ENCODE measurements around the gene AQP12B. TPM values are rescaled to one million over a fixed set of nuclear protein-coding genes. Genes with fewer than 3 reads are reported as not detected.

Gene AQP12B
- polyA plus RNA-seq, 1 donor (not counting 4 experiments of a cell fraction or from before 2014, with no cell fraction given) = not detected

DNA sequence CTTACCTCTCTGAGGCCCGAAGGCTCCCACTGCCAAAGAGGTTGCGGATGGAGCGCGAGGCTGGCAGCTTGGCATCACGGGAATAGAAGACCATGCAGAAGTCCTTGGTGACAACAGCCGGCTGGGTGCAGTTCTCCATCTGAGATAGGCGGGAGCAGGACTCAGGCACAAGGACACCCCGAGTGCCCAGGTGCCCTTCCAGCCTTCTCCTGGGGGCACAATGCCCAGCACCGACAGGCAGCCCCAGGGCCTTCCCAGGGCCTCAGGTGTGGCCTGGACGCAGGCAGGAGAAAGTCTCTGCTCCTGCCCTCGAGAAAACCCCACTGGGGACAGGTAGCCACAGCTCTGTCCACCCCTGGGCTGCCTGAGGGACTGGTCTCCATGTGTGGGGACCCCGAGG, 42.6 kb upstream of the AQP12B start:
- no peaks in the 10 kb centered on the region for H3K9me3 ChIP-seq (ENCODE audit: control insufficient read depth, low read depth, low read length)
- H3K4me2 ChIP-seq (ENCODE audit: control insufficient read depth, extremely low read depth, insufficient read depth, low read depth, low read length) = no peak overlapping the region
- no peak overlapping the region for H2AFZ ChIP-seq (ENCODE audit: control insufficient read depth, low read length)
- H3K4me1 ChIP-seq (ENCODE audit: control insufficient read depth, extremely low read depth, insufficient read depth, low read length) = no peaks in the 10 kb centered on the region
- TF ChIP-seq CTCF (optimal IDR thresholded peaks at IDR 0.05 in 1 of 3, IDR thresholded peaks at IDR 0.05 in 1 of 3, conservative IDR thresholded peaks at IDR 0.05 in 1 of 3; ENCODE audit: extremely low read depth in 1 of 3, insufficient read depth in 2 of 3, low read length in 3 of 3) = no peak
- no peak for TF ChIP-seq EZH2 (IDR thresholded peaks at IDR 0.05; ENCODE audit: low read length)
- no peak for FAIRE-seq
- no peak overlapping the region for H3K9ac ChIP-seq (ENCODE audit: control insufficient read depth, extremely low read depth, insufficient read depth, low read length)
- no peaks in the 10 kb centered on the region for H3K9me1 ChIP-seq (ENCODE audit: control insufficient read depth, extremely low read depth, insufficient read depth, low read length)
- no peak overlapping the region for H3K4me3 ChIP-seq (ENCODE audit: control insufficient read depth in 2 of 3, extremely low read depth in 1 of 3, insufficient read depth in 2 of 3, low read depth in 1 of 3, low read length in 3 of 3)
- H4K20me1 ChIP-seq (ENCODE audit: control insufficient read depth, extremely low read depth, insufficient read depth, low read length) = no peaks in the 10 kb centered on the region
- no peak for DNase-seq (ENCODE audit: low read depth, low spot score)
- H3K79me2 ChIP-seq (ENCODE audit: control insufficient read depth, insufficient read depth, low read length) = no peaks in the 10 kb centered on the region
- dilution Hi-C loops (cut with MboI; ENCODE audit: extremely low pct_ligation_motif_present, low sequenced_read_pairs) = no loop called here
- peaks cover 10% of the 10 kb centered on the region for H3K27me3 ChIP-seq (ENCODE audit: control insufficient read depth, extremely low read depth, insufficient read depth, low read length)
- no peak overlapping the region for H3K27ac ChIP-seq (ENCODE audit: control insufficient read depth, insufficient read depth, low read length)
- H3K36me3 ChIP-seq (ENCODE audit: control insufficient read depth in 2 of 2, extremely low read depth in 1 of 2, insufficient read depth in 2 of 2, low read length in 2 of 2) = no peaks in the 10 kb centered on the region

DNA sequence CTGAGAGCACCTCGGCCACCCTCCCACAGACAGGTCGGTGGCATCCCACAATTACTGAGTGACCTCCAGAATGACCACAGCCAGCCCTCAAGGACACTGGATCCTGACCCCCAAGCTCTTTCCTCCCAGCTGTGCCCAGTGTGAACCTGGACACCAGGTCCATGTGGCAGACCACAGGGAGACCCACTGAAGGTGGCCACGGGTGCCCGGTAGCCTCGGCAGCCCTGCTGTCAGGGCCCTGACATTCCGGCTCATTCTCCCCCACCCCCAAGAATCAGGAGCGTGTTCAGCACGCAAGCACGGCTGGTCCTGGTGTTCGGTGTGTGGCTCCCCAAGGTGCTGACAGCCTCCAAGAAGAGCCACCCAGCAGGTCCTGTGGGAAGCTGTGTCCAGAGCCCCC, 41.7 kb upstream of the AQP12B start:
- no peak for DNase-seq (ENCODE audit: low read depth, low spot score)
- FAIRE-seq = no peak

More for the DNA sequence above, 41.7 kb upstream of the AQP12B start:
- no peaks in the 10 kb centered on the region for H3K79me2 ChIP-seq (ENCODE audit: control insufficient read depth, insufficient read depth, low read length)
- H3K4me1 ChIP-seq (ENCODE audit: control insufficient read depth, extremely low read depth, insufficient read depth, low read length) = no peaks in the 10 kb centered on the region
- no peak overlapping the region for H3K4me3 ChIP-seq (ENCODE audit: control insufficient read depth in 2 of 3, extremely low read depth in 1 of 3, insufficient read depth in 2 of 3, low read depth in 1 of 3, low read length in 3 of 3)
- H3K9me1 ChIP-seq (ENCODE audit: control insufficient read depth, extremely low read depth, insufficient read depth, low read length) = no peaks in the 10 kb centered on the region
- H4K20me1 ChIP-seq (ENCODE audit: control insufficient read depth, extremely low read depth, insufficient read depth, low read length) = no peaks in the 10 kb centered on the region
- no peak overlapping the region for H3K9ac ChIP-seq (ENCODE audit: control insufficient read depth, extremely low read depth, insufficient read depth, low read length)
- no peaks in the 10 kb centered on the region for H3K9me3 ChIP-seq (ENCODE audit: control insufficient read depth, low read depth, low read length)
- no peak overlapping the region for H3K4me2 ChIP-seq (ENCODE audit: control insufficient read depth, extremely low read depth, insufficient read depth, low read depth, low read length)
- TF ChIP-seq EZH2 (IDR thresholded peaks at IDR 0.05; ENCODE audit: low read length) (no peak), CTCF (optimal IDR thresholded peaks at IDR 0.05 in 1 of 3, IDR thresholded peaks at IDR 0.05 in 1 of 3, conservative IDR thresholded peaks at IDR 0.05 in 1 of 3; ENCODE audit: extremely low read depth in 1 of 3, insufficient read depth in 2 of 3, low read length in 3 of 3) (no peak)
- no peak overlapping the region for H2AFZ ChIP-seq (ENCODE audit: control insufficient read depth, low read length)
- peaks cover 1% of the 10 kb centered on the region for H3K27me3 ChIP-seq (ENCODE audit: control insufficient read depth, extremely low read depth, insufficient read depth, low read length)
- no peaks in the 10 kb centered on the region for H3K36me3 ChIP-seq (ENCODE audit: control insufficient read depth in 2 of 2, extremely low read depth in 1 of 2, insufficient read depth in 2 of 2, low read length in 2 of 2)
- no peak overlapping the region for H3K27ac ChIP-seq (ENCODE audit: control insufficient read depth, insufficient read depth, low read length)
- dilution Hi-C loops (cut with MboI; ENCODE audit: extremely low pct_ligation_motif_present, low sequenced_read_pairs) = no loop called here
